LNCaP clone FGC (cell line): ENCODE data around the gene EGFL8.
A peak's percentile ranks its signal among the peaks of the same experiment; 100 is the strongest.

Experiments
- DNase-seq: peaks from one replicate; pipeline ENCODE4 v3.0.0-alpha.2; 2011; ENCODE audit warnings: low read depth
- H3K4me3 ChIP-seq: 2 replicates; pipeline ENCODE4 v1.5.1; 2011; ENCODE audit warnings: mild to moderate bottlenecking, low read depth, low read length, control low read depth
- CTCF ChIP-seq: IDR thresholded peaks from 2 replicates; pipeline ENCODE4 v1.5.1; 2012; ENCODE audit warnings: mild to moderate bottlenecking; ENCODE audit not compliant: control insufficient read depth, insufficient read depth; ENCODE audit errors: extremely low read depth

The EGFL8 gene

GRCh38 chr6:32164295-32164694 lies at the start of gene EGFL8:
TSS of gene EGFL8 (plus strand) at chr6:32164595. CDS start at chr6:32166166, 1,571 bp downstream.
- TF ChIP-seq CTCF = no peak
- no peak within 1 kb of the TSS for H3K4me3 ChIP-seq
- DNase-seq = no peak

- TF ChIP-seq CTCF = no peak
- no peak overlapping the region for H3K4me3 ChIP-seq
- DNase-seq = no peak
Observed at GRCh38 chr6:32114796-32115195, 49.6 kb upstream of the EGFL8 start.

- no peak for TF ChIP-seq CTCF
- DNase-seq = no peak
- H3K4me3 ChIP-seq = no peak overlapping the region
Observed at GRCh38 chr6:32115623-32116022, 48.8 kb upstream of the EGFL8 start.

GRCh38 chr6:32116674-32117073 lies 47.7 kb upstream of the EGFL8 start:
- no peak overlapping the region for H3K4me3 ChIP-seq
- peak; percentile 41; the same call in 1 of the 2 replicates for TF ChIP-seq CTCF
- DNase-seq = no peak

- no peak for DNase-seq
- no peak for TF ChIP-seq CTCF
- H3K4me3 ChIP-seq = no peak overlapping the region
Observed at GRCh38 chr6:32117461-32117860, 46.9 kb upstream of the EGFL8 start.

- TF ChIP-seq CTCF = peak; percentile 91
- DNase-seq = peak; percentile 44
- no peak overlapping the region for H3K4me3 ChIP-seq
Observed at GRCh38 chr6:32118782-32119628, 45.4 kb upstream of the EGFL8 start.
